CD4-positive, alpha-beta T cell treated with Interferon gamma for 1 hour (primary cell): ENCODE results near the gene HOXA3.

Source experiments
- DNase-seq: peaks from one replicate; pipeline ENCODE4 v3.0.0-alpha.2; 2020

HOXA3 gene

DNA sequence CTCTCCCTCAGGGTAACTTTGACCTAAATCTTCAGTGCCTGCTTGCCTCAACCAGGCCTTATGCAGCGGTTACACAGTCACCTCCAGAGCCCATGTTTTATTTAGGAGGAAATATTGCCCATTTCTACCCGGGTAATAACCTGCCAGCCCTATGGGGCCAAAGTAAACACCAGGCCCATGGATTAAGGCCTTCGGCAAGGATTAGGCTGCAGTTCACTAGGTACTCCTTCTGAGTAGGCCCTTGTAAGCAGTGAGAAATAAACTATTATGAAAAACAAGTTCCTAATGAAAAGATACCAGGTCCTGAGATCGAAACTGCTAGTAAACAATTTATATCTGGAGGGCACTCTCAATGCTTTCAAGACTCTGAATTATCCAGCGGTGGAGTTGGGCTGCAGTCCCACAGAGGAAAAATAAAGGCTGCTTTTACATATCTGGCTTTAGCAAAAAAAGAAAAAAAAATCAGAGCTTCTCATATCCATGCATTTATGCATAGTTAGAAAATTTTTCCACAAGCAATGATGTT, 25.5 kb upstream of the HOXA3 start:
- DNase-seq = no peak

DNA sequence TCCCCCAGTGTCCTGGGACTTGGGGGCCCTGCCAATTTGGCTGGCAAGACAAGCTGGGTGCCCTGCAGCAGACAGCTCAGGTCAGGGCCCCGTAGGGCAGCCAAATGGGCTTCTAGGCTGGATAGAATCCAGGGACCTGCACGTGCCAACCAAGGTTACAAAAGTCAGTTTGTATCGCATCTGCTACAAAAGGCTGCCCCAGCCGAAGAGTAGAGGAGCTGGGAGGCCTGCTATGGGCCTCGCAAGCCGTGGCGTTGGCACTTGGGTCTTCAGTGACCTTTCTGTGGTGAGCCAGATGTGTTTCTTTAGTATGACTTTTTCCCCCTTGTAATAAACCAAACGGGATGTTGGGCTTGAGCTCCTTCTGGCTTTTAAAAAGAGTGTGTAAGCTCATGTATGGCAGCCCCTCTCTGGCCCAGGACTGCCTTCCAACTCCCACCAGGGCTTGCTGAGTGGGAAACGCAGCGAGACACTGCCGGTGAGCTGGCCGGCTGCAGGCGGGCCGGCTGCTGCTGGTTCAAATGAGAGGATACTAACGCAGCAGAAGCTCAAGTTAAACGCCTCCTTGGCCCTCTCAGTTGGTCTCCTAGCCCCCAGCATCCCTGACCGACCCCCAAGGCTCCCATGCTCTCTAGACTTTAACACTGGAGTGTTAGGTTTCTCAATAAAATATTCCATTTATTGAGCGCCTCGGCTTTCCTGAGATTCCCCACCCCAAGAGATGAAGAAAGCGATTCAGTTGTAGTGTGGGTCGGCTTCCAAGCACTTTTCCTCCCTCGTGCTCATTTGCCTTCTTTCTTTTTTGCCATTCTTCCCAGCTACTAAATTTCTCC, 24.8 kb upstream of the HOXA3 start:
- DNase-seq = no peak

GRCh38 chr7:27176524-27176845, 24.1 kb upstream of the HOXA3 start:
- DNase-seq = no peak

- DNase-seq = no peak
Observed at GRCh38 chr7:27175626-27176523, 23.5 kb upstream of the HOXA3 start.

DNA sequence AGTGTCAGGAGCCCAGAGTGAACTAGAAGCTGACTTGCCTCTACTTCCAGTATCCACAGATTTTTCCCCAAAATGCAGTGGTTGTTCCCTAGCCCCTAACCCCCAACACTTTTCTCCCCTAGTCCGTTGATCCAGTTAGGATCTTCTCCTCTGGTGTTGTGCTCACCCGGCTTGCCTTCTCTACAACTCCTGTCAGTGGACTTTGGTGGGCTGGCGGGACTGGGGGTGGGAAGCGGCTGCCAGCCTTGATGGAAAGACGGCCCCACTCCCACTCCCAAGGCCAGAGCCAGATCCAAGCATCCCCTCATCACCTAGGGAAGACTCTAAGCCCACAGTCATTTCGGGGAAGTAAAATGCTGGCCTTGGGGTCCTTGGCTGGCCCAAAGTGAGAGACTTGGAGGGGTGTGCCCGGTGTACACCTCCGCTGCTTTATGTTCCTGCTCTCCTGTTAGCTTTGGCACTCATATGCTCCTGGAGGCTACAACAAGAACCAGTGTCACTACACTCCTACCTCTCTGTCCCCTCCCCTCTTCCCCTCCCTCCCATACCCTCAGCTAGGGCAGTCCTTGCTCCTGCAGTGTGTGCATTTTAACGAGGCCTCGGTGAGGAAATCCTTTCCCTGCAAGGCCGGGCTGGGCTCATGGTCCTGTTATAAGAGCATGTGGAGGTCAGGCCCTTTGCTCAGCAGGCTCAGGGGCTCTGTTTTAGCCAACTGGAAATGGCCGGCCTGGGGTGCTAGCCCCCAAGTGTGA, 22.7 kb upstream of the HOXA3 start:
- DNase-seq = no peak

GRCh38 chr7:27173956-27174873, 21.8 kb upstream of the HOXA3 start, which contains the start of gene HOXA10:
TSS of gene HOXA10 (minus strand) at chr7:27174320. CDS start at chr7:27174306, 14 bp downstream.
- no peak for DNase-seq

GRCh38 chr7:27173511-27173955, 21.1 kb upstream of the HOXA3 start:
- DNase-seq = peak; percentile 33

DNA sequence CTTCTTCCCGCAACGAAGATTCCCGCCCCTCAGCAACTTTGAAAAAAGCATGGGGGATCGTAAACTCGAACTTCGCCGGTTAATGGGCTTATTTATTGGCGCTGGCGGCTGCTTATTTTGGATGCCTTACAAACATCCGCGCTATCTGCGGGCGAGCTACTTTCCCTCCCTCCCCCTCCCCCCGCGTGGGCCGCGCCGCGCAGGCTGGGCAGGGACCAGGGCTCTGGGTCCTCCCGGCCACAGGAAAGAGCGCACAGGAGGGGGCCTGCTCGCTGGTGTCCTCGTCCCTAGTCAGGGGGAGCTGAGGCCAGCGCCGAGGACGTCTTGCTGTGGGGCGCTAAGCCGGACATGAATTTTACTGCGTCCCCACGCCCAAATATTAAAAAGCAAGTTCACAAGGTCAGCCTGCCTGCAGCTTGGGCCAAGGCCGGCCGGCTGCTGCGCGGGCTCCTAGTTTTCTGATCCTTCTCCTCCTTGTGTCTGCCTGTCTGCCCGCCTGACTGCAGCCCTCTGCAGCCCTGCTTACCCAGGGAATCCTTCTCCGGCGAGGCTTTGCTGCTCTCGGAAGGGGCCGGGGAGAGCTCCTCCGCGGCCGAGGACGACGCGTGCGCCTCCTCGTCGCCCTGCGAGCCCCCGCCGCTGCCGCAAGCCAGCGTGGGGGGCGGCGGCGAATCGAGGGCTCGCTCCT, 20.6 kb upstream of the HOXA3 start:
- DNase-seq = no peak

GRCh38 chr7:27172315-27172774, 20.0 kb upstream of the HOXA3 start:
- no peak for DNase-seq

- no peak for DNase-seq
Observed at GRCh38 chr7:27171637-27172314, 19.4 kb upstream of the HOXA3 start.

GRCh38 chr7:27171325-27171636, 18.9 kb upstream of the HOXA3 start:
- DNase-seq = no peak

DNA sequence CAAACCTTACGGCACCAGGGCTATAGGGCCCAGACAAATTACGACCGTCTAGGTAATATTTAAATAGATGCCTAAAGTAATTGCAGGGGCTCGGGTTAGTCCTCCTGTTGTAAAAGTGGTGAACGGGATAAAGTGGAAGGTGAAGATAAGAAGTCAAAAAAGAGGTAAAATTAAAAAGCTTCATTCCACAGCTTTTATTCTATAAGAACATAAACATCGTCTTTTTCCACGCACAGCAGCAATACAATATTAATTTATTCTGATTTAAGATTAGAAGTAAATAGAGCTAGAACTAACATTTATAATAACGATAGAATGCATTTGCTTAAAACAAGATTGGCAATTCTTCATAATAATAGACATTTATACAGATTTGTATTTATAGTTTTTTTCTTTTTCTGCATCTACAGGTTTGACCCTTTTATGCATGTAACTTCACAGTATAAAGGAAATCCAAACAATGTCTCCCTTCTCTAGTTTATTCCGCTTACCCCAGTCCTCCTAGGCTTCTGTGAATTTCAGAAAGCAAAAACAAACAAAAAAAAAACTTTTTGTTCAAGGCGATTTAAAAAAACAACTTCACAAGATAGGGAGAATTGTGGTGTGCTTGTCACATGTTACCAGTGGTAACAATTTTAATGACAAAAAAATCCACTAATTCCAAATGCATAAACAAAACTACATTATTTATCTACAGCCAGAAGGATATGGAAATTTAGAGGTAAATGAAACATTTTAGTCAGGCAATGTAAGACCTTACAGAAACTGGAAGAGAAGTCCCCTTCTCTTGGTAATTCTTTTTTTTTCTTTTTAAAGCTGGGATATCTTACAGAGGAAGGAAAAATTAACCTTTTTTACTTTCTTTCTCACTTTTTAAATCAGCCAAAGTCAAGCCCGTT, 18.3 kb upstream of the HOXA3 start:
- DNase-seq = no peak

- DNase-seq = no peak
Observed at GRCh38 chr7:27169658-27170425, 17.5 kb upstream of the HOXA3 start.

- DNase-seq = no peak
Observed at GRCh38 chr7:27168265-27168947, 16.0 kb upstream of the HOXA3 start.

GRCh38 chr7:27167916-27168264, 15.5 kb upstream of the HOXA3 start:
- no peak for DNase-seq

DNA sequence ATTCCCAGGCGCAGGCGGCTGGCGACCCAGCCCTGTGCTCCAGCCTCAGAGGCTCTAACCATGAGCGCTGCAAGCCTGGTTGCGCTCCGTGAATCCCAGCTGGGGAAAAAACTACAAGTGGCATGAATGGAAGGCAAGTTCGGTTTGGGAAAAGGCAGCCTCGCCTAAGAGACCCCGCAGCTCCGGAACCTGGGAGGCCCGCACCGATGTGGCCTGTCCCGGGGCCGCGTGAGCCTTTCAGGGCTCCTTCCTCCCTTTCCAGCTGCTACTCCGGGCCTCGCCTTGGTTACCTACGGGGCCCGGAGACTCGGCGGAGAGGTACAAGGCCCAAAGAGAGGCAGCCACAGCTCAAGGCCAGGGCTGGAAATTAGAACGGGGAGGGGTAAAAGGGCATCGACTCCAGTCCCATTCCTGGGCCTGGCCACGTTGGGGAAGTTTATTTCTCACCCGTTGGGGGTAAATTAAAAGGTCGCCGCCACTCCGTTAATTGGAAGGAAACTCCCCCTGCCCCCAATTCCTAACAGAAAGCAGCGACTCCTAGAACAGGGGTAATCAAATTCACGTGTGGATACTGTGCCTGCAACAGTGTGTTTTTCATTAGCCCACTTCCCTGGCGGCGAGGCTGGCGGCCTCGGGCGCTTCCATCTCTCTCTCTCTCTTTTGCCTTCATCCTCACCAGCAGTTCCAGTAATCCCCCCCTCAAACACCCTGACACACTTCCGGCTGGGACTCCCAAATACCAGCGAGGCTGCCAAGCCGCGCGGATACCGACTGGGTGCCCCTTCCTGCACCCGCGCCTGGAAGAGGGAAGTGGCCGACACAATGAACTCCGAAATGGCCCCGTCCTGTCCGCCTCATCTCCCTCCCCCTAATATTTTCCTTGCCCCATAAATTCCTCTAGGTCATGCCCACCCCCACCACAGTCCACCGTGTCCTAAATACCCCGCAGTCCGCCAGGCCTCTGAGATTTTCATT, 14.4 kb upstream of the HOXA3 start:
- no peak for DNase-seq

GRCh38 chr7:27165996-27166530, 13.7 kb upstream of the HOXA3 start:
- DNase-seq = no peak
